Calu3 (cell line): Measurements from ENCODE around the gene DENND4C. TPM values are rescaled to one million over a fixed set of nuclear protein-coding genes. Genes with fewer than 3 reads are reported as not detected.

ENCODE experiments used
- BruUV-seq: library from RNA; stranded (reverse); fragments of 400-500 nt; replicated peaks from 2 replicates; lab custom pipeline; 2021; lab: Mats Ljungman, UMichigan
- CTCF ChIA-PET: fragments of 300-600 bp; sonication (Branson Sonifier 250); formaldehyde crosslinking; loops from one replicate; lab custom pipeline; 2022; ENCODE audit warnings: antibody characterized with exemption; lab: Charles Lee
- DNase-seq: peaks from one replicate; pipeline ENCODE4 v3.0.0; 2022
- H3K27ac Mint-ChIP-seq: one replicate; pipeline ENCODE4 v1.8.0; 2022; ENCODE audit warnings: mixed read lengths; ENCODE audit not compliant: unreplicated experiment
- H3K27me3 Mint-ChIP-seq: one replicate; pipeline ENCODE4 v1.8.0; 2022; ENCODE audit warnings: mixed read lengths; ENCODE audit not compliant: unreplicated experiment
- H3K36me3 Mint-ChIP-seq: one replicate; pipeline ENCODE4 v1.8.0; 2022; ENCODE audit warnings: mild to moderate bottlenecking, moderate library complexity, mixed read lengths; ENCODE audit not compliant: insufficient read depth, unreplicated experiment
- H3K4me1 Mint-ChIP-seq: one replicate; pipeline ENCODE4 v1.8.0; 2022; ENCODE audit warnings: mild to moderate bottlenecking, low read depth, mixed read lengths; ENCODE audit not compliant: unreplicated experiment
- H3K4me3 Mint-ChIP-seq: one replicate; pipeline ENCODE4 v1.8.0; 2022; ENCODE audit warnings: mild to moderate bottlenecking, low read depth, moderate library complexity, mixed read lengths; ENCODE audit not compliant: unreplicated experiment
- H3K9me3 Mint-ChIP-seq: one replicate; pipeline ENCODE4 v1.8.0; 2022; ENCODE audit warnings: low read depth, mixed read lengths; ENCODE audit not compliant: unreplicated experiment
- intact Hi-C: fragments of 100-400 bp; cut with micrococcal nuclease; formaldehyde crosslinking; loops from one replicate; pipeline ENCODE4 v1.10.0; 2022; ENCODE audit not compliant: unreplicated experiment
- total RNA-seq: library from RNA; stranded (reverse); gene quantifications from 2 replicates; pipeline ENCODE4 v1.2.3, GENCODE V29; 2022
- TF ChIP-seq, protein P1 (sequence below): fragments of 200-600 bp; IDR thresholded peaks from one replicate; pipeline ENCODE4 v1.8.0; 2022; ENCODE audit warnings: antibody characterized with exemption; ENCODE audit not compliant: unreplicated experiment

The DENND4C gene
- total RNA-seq, 1 experiment from 2014 or later = 28.5 TPM

DNA sequence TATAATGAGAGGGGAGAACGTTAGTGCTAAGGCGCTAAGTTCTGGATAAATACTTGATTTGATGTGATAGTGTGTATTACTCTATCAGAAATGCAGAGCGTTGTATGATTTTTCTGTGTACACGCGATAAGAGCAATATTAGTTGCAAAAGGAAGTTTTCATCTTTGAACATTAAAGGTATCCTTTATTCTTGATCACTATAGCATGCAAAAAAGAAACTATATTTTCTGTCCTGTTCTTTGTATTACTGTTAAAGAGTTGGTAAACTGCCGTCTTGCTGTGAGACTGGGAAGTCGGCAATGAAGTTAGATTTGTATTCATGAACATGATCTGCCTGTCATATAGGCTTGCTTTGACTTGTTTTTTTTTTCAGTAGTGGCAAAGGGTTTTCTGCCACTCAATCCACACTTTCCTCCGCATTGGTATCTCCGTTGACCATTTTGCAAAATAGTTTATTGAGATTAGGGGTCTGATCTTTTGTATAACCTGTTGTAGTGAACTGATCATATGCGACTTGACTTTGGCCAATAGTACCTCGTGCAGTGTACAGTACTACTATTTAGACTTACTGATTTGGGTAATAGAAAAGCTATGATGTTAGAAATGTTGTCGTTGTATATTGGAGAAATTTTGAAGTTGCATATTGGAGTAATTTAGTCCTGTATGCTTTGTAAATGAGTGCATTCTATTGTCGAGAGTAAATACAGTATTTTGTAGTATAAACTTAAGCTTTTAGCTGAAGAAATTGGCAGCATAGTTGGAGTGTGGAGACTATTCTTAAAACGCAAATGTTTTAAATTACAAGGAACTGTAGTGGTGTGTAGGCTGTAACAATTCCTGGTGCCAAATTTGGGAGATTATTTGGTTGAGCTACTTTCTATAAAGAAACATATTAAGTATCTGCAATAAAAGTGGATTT, 1.7 kb downstream of the DENND4C start:
- no peak overlapping the region for H3K27ac Mint-ChIP-seq
- TSS peak; percentile 40 for BruUV-seq
- H3K4me1 Mint-ChIP-seq = peaks cover 8% of the 10 kb centered on the region
- no peak for DNase-seq
- H3K36me3 Mint-ChIP-seq = no peaks in the 10 kb centered on the region
- TF ChIP-seq, protein P1, sequence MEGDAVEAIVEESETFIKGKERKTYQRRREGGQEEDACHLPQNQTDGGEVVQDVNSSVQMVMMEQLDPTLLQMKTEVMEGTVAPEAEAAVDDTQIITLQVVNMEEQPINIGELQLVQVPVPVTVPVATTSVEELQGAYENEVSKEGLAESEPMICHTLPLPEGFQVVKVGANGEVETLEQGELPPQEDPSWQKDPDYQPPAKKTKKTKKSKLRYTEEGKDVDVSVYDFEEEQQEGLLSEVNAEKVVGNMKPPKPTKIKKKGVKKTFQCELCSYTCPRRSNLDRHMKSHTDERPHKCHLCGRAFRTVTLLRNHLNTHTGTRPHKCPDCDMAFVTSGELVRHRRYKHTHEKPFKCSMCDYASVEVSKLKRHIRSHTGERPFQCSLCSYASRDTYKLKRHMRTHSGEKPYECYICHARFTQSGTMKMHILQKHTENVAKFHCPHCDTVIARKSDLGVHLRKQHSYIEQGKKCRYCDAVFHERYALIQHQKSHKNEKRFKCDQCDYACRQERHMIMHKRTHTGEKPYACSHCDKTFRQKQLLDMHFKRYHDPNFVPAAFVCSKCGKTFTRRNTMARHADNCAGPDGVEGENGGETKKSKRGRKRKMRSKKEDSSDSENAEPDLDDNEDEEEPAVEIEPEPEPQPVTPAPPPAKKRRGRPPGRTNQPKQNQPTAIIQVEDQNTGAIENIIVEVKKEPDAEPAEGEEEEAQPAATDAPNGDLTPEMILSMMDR = no peak
- H3K27me3 Mint-ChIP-seq = no peaks in the 10 kb centered on the region
- H3K4me3 Mint-ChIP-seq = no peak overlapping the region
- H3K9me3 Mint-ChIP-seq = no peaks in the 10 kb centered on the region
- CTCF ChIA-PET = interaction anchor here (0.9 kb wide), 1 partner anchor 19 kb away, joined by 4 read pairs; no protein-coding TSS in a partner anchor
- intact Hi-C loops = loop anchor here (5.0 kb wide), 2 partner anchors 50 kb away; no protein-coding TSS in a partner anchor

DNA sequence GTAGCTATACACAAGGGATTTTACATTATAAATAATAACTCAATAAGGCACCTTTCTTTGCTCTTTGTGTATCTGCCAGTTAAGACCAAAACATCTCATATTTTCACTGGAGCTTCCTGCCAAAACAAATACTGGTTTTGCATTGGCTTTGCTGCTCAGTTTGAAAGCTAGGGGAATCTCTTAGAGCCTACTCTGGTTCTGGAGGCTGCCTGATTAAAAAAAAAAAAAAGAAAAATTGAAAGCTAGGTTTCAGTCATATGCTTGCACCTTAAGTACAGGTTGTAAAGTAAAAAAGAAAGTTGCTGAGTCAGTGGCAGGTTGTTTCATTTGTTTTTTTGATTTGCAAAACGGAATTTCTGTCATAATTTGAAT, 2.3 kb downstream of the DENND4C start:
- Mint-ChIP-seq H3K27ac (no peak overlapping the region), H3K9me3 (no peaks in the 10 kb centered on the region), H3K36me3 (no peaks in the 10 kb centered on the region), H3K27me3 (no peaks in the 10 kb centered on the region), H3K4me1 (peaks cover 8% of the 10 kb centered on the region), H3K4me3 (no peak overlapping the region)
- intact Hi-C loops = loop anchor here (5.0 kb wide), 2 partner anchors 49 to 51 kb away; no protein-coding TSS in a partner anchor
- TF ChIP-seq, protein P1 = no peak
- no peak for DNase-seq
- no TSS peak for BruUV-seq
- CTCF ChIA-PET = interaction anchor here (0.9 kb wide), 1 partner anchor 19 kb away, joined by 4 read pairs; no protein-coding TSS in a partner anchor

DNA sequence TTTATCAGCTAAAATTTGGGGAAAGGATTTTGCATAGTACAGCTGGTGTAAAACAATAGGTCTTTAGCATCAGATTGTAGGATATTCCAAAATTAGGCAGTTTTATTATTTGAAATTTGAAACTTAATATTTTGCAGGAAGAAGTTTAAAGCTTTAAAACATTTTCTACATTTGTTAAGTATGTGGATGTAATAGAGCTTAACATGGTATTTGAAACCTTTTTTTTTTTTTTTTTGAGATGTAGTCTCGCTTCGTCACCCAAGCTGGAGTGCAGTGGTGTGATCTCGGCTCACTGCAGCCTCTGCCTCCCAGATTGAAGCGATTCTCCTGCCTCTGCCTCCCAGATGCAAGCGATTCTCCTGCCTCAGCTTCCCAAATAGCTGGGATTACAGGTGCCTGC, 2.9 kb downstream of the DENND4C start:
- H3K36me3 Mint-ChIP-seq = no peaks in the 10 kb centered on the region
- H3K27me3 Mint-ChIP-seq = no peaks in the 10 kb centered on the region
- H3K9me3 Mint-ChIP-seq = no peaks in the 10 kb centered on the region
- H3K4me3 Mint-ChIP-seq = no peak overlapping the region
- intact Hi-C loops = loop anchor here (5.0 kb wide), 2 partner anchors 49 to 51 kb away; no protein-coding TSS in a partner anchor
- peaks cover 8% of the 10 kb centered on the region for H3K4me1 Mint-ChIP-seq
- H3K27ac Mint-ChIP-seq = no peak overlapping the region
- no TSS peak for BruUV-seq
- TF ChIP-seq, protein P1 = no peak
- CTCF ChIA-PET = interaction anchor here (0.6 to 0.9 kb wide), 2 partner anchors 20 to 26 kb away, joined by 4 to 5 read pairs; no protein-coding TSS in a partner anchor
- no peak for DNase-seq

DNA sequence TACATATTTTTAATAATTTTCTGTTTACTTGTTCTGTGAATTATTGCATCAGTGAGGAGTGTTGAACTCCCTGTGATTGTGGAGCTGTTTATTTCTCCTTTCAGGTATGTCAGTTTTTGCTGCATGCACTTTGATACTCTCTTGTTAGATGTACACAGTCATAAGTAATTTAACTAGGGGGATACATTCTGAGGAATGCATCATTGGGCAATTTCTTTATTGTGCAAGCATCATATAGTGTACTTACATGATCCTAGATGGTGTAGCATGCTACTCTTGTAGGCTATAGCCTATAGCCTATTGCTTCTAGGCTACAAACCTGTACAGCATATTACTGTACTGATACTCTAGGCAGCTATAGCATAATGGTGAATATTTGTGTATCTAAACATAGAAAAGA, 9.5 kb downstream of the DENND4C start:
- CTCF ChIA-PET = no interaction called here
- TF ChIP-seq, protein P1 = no peak
- Mint-ChIP-seq H3K4me1 (no peaks in the 10 kb centered on the region), H3K36me3 (no peaks in the 10 kb centered on the region), H3K4me3 (no peak overlapping the region), H3K9me3 (no peaks in the 10 kb centered on the region), H3K27me3 (no peaks in the 10 kb centered on the region), H3K27ac (no peak overlapping the region)
- BruUV-seq = no TSS peak
- intact Hi-C loops = no loop called here
- DNase-seq = no peak
